Astrocyte (in vitro differentiated cells and primary cell): ENCODE data around the gene JAG2. TPM values are rescaled to one million over a fixed set of nuclear protein-coding genes. Genes with fewer than 3 reads are reported as not detected.
A peak's percentile ranks its signal among the peaks of the same experiment; 100 is the strongest.

Experiments used
- DNase-seq: peaks from one replicate; pipeline ENCODE4 v3.0.0-alpha.2; 2010; ENCODE audit warnings: low read depth
- FAIRE-seq: peaks from 2 replicates; lab custom pipeline; 2011; peaks lifted over from hg19 to GRCh38; lab: Jason Lieb, UNC
- H2AFZ ChIP-seq: 2 replicates; pipeline ENCODE4 v1.6.0; 2012; ENCODE audit warnings: low read depth, low read length, inconsistent platforms
- H3K27ac ChIP-seq: 2 replicates; pipeline ENCODE4 v1.5.1; 2011; ENCODE audit warnings: low read depth, low read length, inconsistent platforms
- H3K27me3 ChIP-seq: 2 replicates; pipeline ENCODE4 v1.6.0; 2011; ENCODE audit warnings: low read length, inconsistent platforms; ENCODE audit not compliant: insufficient read depth
- H3K36me3 ChIP-seq: 2 replicates; pipeline ENCODE4 v1.5.1; 2011; ENCODE audit warnings: low read length, inconsistent platforms; ENCODE audit not compliant: insufficient read depth
- H3K4me1 ChIP-seq: 2 replicates; pipeline ENCODE4 v1.5.1; 2011; ENCODE audit warnings: low read length, inconsistent platforms; ENCODE audit not compliant: insufficient read depth
- H3K4me2 ChIP-seq: 2 replicates; pipeline ENCODE4 v1.6.0; 2012; ENCODE audit warnings: low read length, inconsistent platforms
- H3K4me3 ChIP-seq: 2 replicates; pipeline ENCODE4 v1.5.1; 2011; ENCODE audit warnings: low read depth, mild to moderate bottlenecking, low read length, inconsistent platforms; ENCODE audit not compliant: insufficient read depth
- H3K79me2 ChIP-seq: 2 replicates; pipeline ENCODE4 v1.6.0; 2012; ENCODE audit warnings: mild to moderate bottlenecking, low read length, inconsistent platforms; ENCODE audit not compliant: insufficient read depth
- H3K9ac ChIP-seq: 2 replicates; pipeline ENCODE4 v1.6.0; 2012; ENCODE audit warnings: mild to moderate bottlenecking, low read length, inconsistent platforms
- H3K9me3 ChIP-seq: 2 replicates; pipeline ENCODE4 v1.5.1; 2012; ENCODE audit warnings: low read depth, mild to moderate bottlenecking, low read length, inconsistent platforms; ENCODE audit not compliant: insufficient read depth
- H4K20me1 ChIP-seq: 2 replicates; pipeline ENCODE4 v1.6.0; 2012; ENCODE audit warnings: low read length, inconsistent platforms; ENCODE audit not compliant: insufficient read depth
- H3K27ac Mint-ChIP-seq: one replicate; pipeline ENCODE4 v1.8.0; 2021; ENCODE audit warnings: mild to moderate bottlenecking, mixed read lengths; ENCODE audit not compliant: unreplicated experiment
- H3K27me3 Mint-ChIP-seq: one replicate; pipeline ENCODE4 v1.8.0; 2021; ENCODE audit warnings: low read depth, mixed read lengths; ENCODE audit not compliant: unreplicated experiment
- H3K36me3 Mint-ChIP-seq: one replicate; pipeline ENCODE4 v1.8.0; 2021; ENCODE audit warnings: low read depth, mixed read lengths; ENCODE audit not compliant: unreplicated experiment
- H3K4me1 Mint-ChIP-seq: one replicate; pipeline ENCODE4 v1.8.0; 2021; ENCODE audit warnings: low read depth, mixed read lengths; ENCODE audit not compliant: unreplicated experiment
- H3K4me3 Mint-ChIP-seq: one replicate; pipeline ENCODE4 v1.8.0; 2021; ENCODE audit warnings: mild to moderate bottlenecking, moderate library complexity, mixed read lengths; ENCODE audit not compliant: unreplicated experiment
- H3K9me3 Mint-ChIP-seq: one replicate; pipeline ENCODE4 v1.8.0; 2021; ENCODE audit warnings: mild to moderate bottlenecking, mixed read lengths; ENCODE audit not compliant: unreplicated experiment
- EZH2 ChIP-seq: IDR thresholded peaks from 2 replicates; pipeline ENCODE4 v1.6.1; 2012; ENCODE audit warnings: mild to moderate bottlenecking, low read length, inconsistent platforms; ENCODE audit not compliant: insufficient read depth
- total RNA-seq: library from RNA; stranded (reverse); gene quantifications from 2 replicates; pipeline ENCODE4 v1.2.1, GENCODE V29; 2021
- TF ChIP-seq, protein P1 (sequence below): IDR thresholded peaks from 2 replicates; pipeline ENCODE4 v1.5.1; 2011; ENCODE audit warnings: low read depth, mild to moderate bottlenecking, inconsistent platforms, low read length, moderate library complexity; ENCODE audit not compliant: insufficient read depth

JAG2 gene
- total RNA-seq, 1 donor from 2014 or later = 6.6 TPM

DNA sequence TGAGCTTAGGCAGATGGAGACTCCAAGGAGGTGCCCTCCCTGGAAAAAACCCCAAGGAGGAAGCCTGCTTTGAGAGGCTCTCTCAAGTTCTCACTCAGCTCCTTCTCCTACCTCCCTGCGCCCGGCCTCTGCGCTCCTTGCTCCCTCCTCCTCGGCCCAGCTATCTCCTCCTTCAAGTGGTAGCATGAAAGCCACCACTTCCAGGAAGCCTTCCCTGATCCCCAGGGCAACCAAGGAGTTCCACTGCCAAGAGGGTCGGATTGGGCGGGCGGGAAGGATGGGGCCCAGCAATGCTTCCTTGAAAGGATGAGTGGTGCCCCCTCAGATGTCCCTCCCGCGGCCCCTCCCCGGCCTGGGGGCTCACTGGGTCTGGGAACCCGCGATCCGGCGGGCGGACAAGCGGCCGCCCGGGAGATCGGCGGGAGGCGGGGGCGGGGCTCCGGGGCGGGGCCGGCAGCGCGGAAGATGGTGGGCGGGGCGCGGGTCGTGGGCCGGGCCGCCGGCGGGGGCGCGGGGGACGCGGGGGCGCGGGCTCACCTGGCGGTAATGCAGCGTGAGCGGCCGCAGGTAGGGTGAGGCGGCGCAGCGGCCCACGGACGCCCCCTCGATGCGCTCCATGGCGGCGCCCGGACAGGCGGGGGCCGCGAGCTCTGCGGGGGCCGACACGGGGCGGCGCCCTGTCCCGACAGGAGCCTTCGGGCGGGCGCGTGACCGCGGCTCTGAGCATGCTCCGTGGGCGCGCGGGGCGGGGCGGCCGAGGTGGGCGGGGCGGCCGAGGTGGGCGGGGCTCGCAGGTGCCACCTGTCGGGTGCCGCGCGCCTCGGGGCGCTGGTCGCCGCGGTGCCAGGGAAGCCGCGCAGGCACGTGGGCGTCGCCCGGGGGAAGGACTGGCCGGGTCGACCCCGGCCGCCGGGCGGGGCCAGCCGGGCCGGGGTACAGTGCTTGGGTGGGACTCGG, 12.3 kb upstream of the JAG2 start, which contains the start of gene NUDT14:
NUDT14 (minus strand) TSS at position 721 of the 957 bp plus-strand sequence; CDS start at position 618, 103 bp downstream.
- Mint-ChIP-seq H3K9me3 (peaks cover 3% of the 10 kb centered on the region), H3K4me1 (no peaks in the 10 kb centered on the region), H3K27ac (no peak within 1 kb of the TSS), H3K27me3 (peaks cover 43% of the 10 kb centered on the region), H3K36me3 (no peaks in the 10 kb centered on the region), H3K4me3 (peak within 1 kb of the TSS; percentile 80)
- H3K4me2 ChIP-seq = peak within 1 kb of the TSS; percentile 84
- H3K4me1 ChIP-seq = peaks cover 1% of the 10 kb centered on the region
- DNase-seq (no peak), FAIRE-seq (no peak)
- peaks cover 12% of the 10 kb centered on the region for H4K20me1 ChIP-seq
- H3K27me3 ChIP-seq = peaks cover 5% of the 10 kb centered on the region
- H2AFZ ChIP-seq = peak within 1 kb of the TSS; percentile 26
- TF ChIP-seq, protein P1, sequence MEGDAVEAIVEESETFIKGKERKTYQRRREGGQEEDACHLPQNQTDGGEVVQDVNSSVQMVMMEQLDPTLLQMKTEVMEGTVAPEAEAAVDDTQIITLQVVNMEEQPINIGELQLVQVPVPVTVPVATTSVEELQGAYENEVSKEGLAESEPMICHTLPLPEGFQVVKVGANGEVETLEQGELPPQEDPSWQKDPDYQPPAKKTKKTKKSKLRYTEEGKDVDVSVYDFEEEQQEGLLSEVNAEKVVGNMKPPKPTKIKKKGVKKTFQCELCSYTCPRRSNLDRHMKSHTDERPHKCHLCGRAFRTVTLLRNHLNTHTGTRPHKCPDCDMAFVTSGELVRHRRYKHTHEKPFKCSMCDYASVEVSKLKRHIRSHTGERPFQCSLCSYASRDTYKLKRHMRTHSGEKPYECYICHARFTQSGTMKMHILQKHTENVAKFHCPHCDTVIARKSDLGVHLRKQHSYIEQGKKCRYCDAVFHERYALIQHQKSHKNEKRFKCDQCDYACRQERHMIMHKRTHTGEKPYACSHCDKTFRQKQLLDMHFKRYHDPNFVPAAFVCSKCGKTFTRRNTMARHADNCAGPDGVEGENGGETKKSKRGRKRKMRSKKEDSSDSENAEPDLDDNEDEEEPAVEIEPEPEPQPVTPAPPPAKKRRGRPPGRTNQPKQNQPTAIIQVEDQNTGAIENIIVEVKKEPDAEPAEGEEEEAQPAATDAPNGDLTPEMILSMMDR = no peak
- TF ChIP-seq EZH2 = no peak
- peak within 1 kb of the TSS; percentile 64 for H3K9ac ChIP-seq
- peak within 1 kb of the TSS; percentile 37 for H3K4me3 ChIP-seq
- no peaks in the 10 kb centered on the region for H3K36me3 ChIP-seq
- no peaks in the 10 kb centered on the region for H3K79me2 ChIP-seq
- no peaks in the 10 kb centered on the region for H3K9me3 ChIP-seq
- no peak within 1 kb of the TSS for H3K27ac ChIP-seq

DNA sequence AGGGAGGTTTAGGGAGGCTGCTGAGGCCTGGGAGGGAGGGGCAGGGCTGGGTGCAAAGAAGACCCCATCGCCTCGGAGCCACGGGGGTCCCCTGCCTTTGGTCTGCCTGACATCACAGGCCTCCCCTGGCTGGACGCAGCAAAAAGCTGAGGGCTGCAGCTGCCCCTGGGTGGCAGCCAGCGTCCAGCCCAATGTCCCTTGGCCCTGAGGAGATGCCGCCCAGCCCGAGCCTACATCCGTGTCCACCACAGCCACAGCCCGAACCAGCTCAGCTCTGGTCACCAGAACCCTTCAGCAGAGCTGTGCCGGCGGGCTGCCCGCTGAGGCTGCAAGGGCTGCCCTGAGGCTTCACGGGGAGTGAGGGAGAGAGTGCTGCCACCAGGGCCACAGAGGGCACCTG, 10.6 kb upstream of the JAG2 start:
- Histone ChIP-seq H4K20me1 (peaks cover 12% of the 10 kb centered on the region), H3K4me1 (peaks cover 4% of the 10 kb centered on the region), H3K9ac (no peak overlapping the region), H3K27ac (no peak overlapping the region), H2AFZ (no peak overlapping the region), H3K9me3 (no peaks in the 10 kb centered on the region), H3K4me3 (no peak overlapping the region), H3K79me2 (no peaks in the 10 kb centered on the region), H3K27me3 (peaks cover 5% of the 10 kb centered on the region), H3K36me3 (no peaks in the 10 kb centered on the region), H3K4me2 (no peak overlapping the region)
- peaks cover 3% of the 10 kb centered on the region for H3K9me3 Mint-ChIP-seq
- no peaks in the 10 kb centered on the region for H3K4me1 Mint-ChIP-seq
- H3K27ac Mint-ChIP-seq = no peak overlapping the region
- H3K4me3 Mint-ChIP-seq = no peak overlapping the region
- peaks cover 32% of the 10 kb centered on the region for H3K27me3 Mint-ChIP-seq
- H3K36me3 Mint-ChIP-seq = no peaks in the 10 kb centered on the region
- no peak for FAIRE-seq
- TF ChIP-seq, protein P1 = no peak
- TF ChIP-seq EZH2 = no peak
- no peak for DNase-seq

DNA sequence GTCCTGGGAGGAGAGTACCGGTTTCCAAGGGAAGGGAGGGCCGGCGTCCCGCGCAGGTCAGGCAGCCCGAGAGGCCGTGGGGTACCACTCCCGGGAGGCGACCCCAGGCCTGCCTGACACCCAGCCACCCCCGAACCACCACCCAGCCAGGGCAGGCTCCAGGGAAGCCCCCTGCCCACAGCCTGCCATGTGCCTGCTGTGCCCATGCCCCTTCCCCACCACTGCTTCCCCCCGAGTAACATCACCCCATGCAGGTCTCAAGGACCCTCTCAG, 10.2 kb upstream of the JAG2 start:
- Mint-ChIP-seq H3K4me3 (no peak overlapping the region), H3K27me3 (peaks cover 31% of the 10 kb centered on the region), H3K4me1 (no peaks in the 10 kb centered on the region), H3K36me3 (no peaks in the 10 kb centered on the region), H3K9me3 (peaks cover 3% of the 10 kb centered on the region), H3K27ac (no peak overlapping the region)
- Histone ChIP-seq H3K27me3 (peaks cover 5% of the 10 kb centered on the region), H3K36me3 (no peaks in the 10 kb centered on the region), H3K4me2 (no peak overlapping the region), H3K79me2 (no peaks in the 10 kb centered on the region), H4K20me1 (peaks cover 12% of the 10 kb centered on the region), H3K9ac (no peak overlapping the region), H3K4me3 (no peak overlapping the region), H3K9me3 (no peaks in the 10 kb centered on the region), H3K4me1 (peaks cover 4% of the 10 kb centered on the region), H2AFZ (no peak overlapping the region), H3K27ac (no peak overlapping the region)
- TF ChIP-seq, protein P1 = no peak
- no peak for TF ChIP-seq EZH2
- FAIRE-seq (no peak), DNase-seq (no peak)
